Keratinocyte (primary cell): ENCODE results near the gene JMJD1C. TPM values are rescaled to one million over a fixed set of nuclear protein-coding genes. Genes with fewer than 3 reads are reported as not detected.

ENCODE experiments used
- DNase-seq: peaks from one replicate; pipeline ENCODE4 v3.0.0-alpha.2; 2011; ENCODE audit warnings: low read depth, missing footprints, low spot score
- FAIRE-seq: peaks from 2 replicates; lab custom pipeline; 2011; peaks lifted over from hg19 to GRCh38; lab: Jason Lieb, UNC
- H2AFZ ChIP-seq: 2 replicates; pipeline ENCODE4 v1.6.0; 2012; ENCODE audit warnings: low read length, control low read depth, inconsistent platforms; ENCODE audit not compliant: control insufficient read depth
- H3K27ac ChIP-seq: 2 replicates; pipeline ENCODE4 v1.5.1; 2011; ENCODE audit warnings: low read length; ENCODE audit not compliant: control insufficient read depth, insufficient read depth
- H3K27me3 ChIP-seq: 3 replicates; pipeline ENCODE4 v1.6.0; 2011; ENCODE audit warnings: low read length; ENCODE audit not compliant: control insufficient read depth, insufficient read depth; ENCODE audit errors: extremely low read depth
- H3K36me3 ChIP-seq, 2 experiments: 2 replicates in 1 of 2; 3 replicates in 1 of 2; pipeline ENCODE4 v1.5.1; 2011; ENCODE audit warnings: low read length in 2 of 2, mild to moderate bottlenecking in 1 of 2; ENCODE audit not compliant: control insufficient read depth in 2 of 2, insufficient read depth in 2 of 2; ENCODE audit errors: extremely low read depth in 1 of 2
- H3K4me1 ChIP-seq: 3 replicates; pipeline ENCODE4 v1.5.1; 2011; ENCODE audit warnings: low read length; ENCODE audit not compliant: control insufficient read depth, insufficient read depth; ENCODE audit errors: extremely low read depth
- H3K4me2 ChIP-seq: 3 replicates; pipeline ENCODE4 v1.6.0; 2011; ENCODE audit warnings: low read depth, low read length; ENCODE audit not compliant: control insufficient read depth, insufficient read depth; ENCODE audit errors: extremely low read depth
- H3K4me3 ChIP-seq, 3 experiments: fragments of 200-600 bp in 1 of 3; sonication (generic) in 1 of 3; 2 replicates in 2 of 3; 3 replicates in 1 of 3; pipeline ENCODE4 v1.5.1; 2011 to 2016; ENCODE audit warnings: low read length in 3 of 3, mild to moderate bottlenecking in 3 of 3, control low read depth in 2 of 3, inconsistent platforms in 1 of 3, low read depth in 1 of 3, mixed read lengths in 1 of 3, mixed run types in 1 of 3, moderate library complexity in 1 of 3; ENCODE audit not compliant: control insufficient read depth in 2 of 3, insufficient read depth in 2 of 3; ENCODE audit errors: extremely low read depth in 1 of 3
- H3K79me2 ChIP-seq: 2 replicates; pipeline ENCODE4 v1.6.0; 2012; ENCODE audit warnings: low read length; ENCODE audit not compliant: control insufficient read depth, insufficient read depth
- H3K9ac ChIP-seq: 3 replicates; pipeline ENCODE4 v1.6.0; 2011; ENCODE audit warnings: low read length; ENCODE audit not compliant: control insufficient read depth, insufficient read depth; ENCODE audit errors: extremely low read depth
- H3K9me1 ChIP-seq: 3 replicates; pipeline ENCODE4 v1.6.0; 2011; ENCODE audit warnings: low read length; ENCODE audit not compliant: control insufficient read depth, insufficient read depth; ENCODE audit errors: extremely low read depth
- H3K9me3 ChIP-seq: 2 replicates; pipeline ENCODE4 v1.5.1; 2012; ENCODE audit warnings: low read depth, low read length; ENCODE audit not compliant: control insufficient read depth
- H4K20me1 ChIP-seq: 3 replicates; pipeline ENCODE4 v1.6.0; 2011; ENCODE audit warnings: low read length; ENCODE audit not compliant: control insufficient read depth, insufficient read depth; ENCODE audit errors: extremely low read depth
- EZH2 ChIP-seq: IDR thresholded peaks from one replicate; pipeline ENCODE4 v1.6.1; 2012; ENCODE audit warnings: inconsistent platforms, mild to moderate bottlenecking, low read length, moderate library complexity
- dilution Hi-C: fragments of 300-500 bp; cut with MboI; formaldehyde crosslinking; loops from one replicate; pipeline ENCODE4 v1.7.0; 2020; ENCODE audit warnings: low sequenced_read_pairs; ENCODE audit not compliant: extremely low pct_ligation_motif_present
- polyA plus RNA-seq, 5 experiments: library from polyadenylated mRNA; depleted of rRNA in 3 of 5; stranded (reverse) in 3 of 5; stranded (forward) in 1 of 5; unstranded in 1 of 5; fragments of >200 nt; gene quantifications; 1 replicate in 1 of 5; 2 replicates in 3 of 5; 3 replicates in 1 of 5; pipeline versions ENCODE4 v1.2.1 to v1.2.3, GENCODE V29; 2011 to 2012; ENCODE audit warnings: missing spikeins in 2 of 5, low read depth in 1 of 5, low replicate concordance in 1 of 5
- TF ChIP-seq, protein P1 (sequence below), 3 experiments: IDR thresholded peaks in 1 of 3; conservative IDR thresholded peaks in 1 of 3; optimal IDR thresholded peaks in 1 of 3; 2 replicates in 2 of 3; 3 replicates in 1 of 3; pipeline versions ENCODE3 to v1.5.1; 2011; ENCODE audit warnings: low read length in 3 of 3, mild to moderate bottlenecking in 3 of 3, moderate library complexity in 2 of 3, control low read depth in 1 of 3, inconsistent platforms in 1 of 3; ENCODE audit not compliant: insufficient read depth in 2 of 3; ENCODE audit errors: extremely low read depth in 1 of 3

JMJD1C gene
- polyA plus RNA-seq, 1 donor (not counting 4 experiments of a cell fraction or from before 2014, with no cell fraction given), result 38.2 TPM

DNA sequence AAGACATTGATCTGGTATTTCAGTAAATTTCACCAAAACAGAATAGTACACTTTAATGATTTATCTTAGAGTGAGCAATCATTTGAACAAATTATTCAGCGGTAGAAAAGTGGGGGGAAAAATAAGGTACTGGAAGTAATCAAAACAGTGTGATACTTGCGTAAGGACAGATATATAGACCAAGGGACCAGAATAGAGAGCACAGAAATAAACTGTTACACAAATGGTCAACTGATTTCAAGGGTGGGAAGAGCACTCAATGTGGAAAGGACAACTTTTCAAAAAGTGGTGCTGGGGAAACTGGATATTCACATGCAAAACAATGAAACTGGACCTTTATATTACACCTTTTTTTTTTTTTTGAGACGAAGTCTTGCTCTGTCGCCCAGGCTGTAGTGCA lies 212.7 kb downstream of the JMJD1C start:
- dilution Hi-C loops, result no loop called here
- H3K9me1 ChIP-seq, result no peaks in the 10 kb centered on the region
- no peaks in the 10 kb centered on the region for H3K9me3 ChIP-seq
- peaks cover 0 to 4% of the 10 kb centered on the region in 2 experiments for H3K36me3 ChIP-seq
- no peaks in the 10 kb centered on the region for H3K27me3 ChIP-seq
- no peak overlapping the region for H3K4me3 ChIP-seq
- DNase-seq, result no peak
- no peak overlapping the region for H3K4me2 ChIP-seq
- peaks cover 93% of the 10 kb centered on the region for H3K79me2 ChIP-seq
- no peak overlapping the region for H2AFZ ChIP-seq
- H3K9ac ChIP-seq, result no peak overlapping the region
- H3K4me1 ChIP-seq, result no peaks in the 10 kb centered on the region
- H4K20me1 ChIP-seq, result peaks cover 3% of the 10 kb centered on the region
- no peak for FAIRE-seq
- TF ChIP-seq, protein P1, sequence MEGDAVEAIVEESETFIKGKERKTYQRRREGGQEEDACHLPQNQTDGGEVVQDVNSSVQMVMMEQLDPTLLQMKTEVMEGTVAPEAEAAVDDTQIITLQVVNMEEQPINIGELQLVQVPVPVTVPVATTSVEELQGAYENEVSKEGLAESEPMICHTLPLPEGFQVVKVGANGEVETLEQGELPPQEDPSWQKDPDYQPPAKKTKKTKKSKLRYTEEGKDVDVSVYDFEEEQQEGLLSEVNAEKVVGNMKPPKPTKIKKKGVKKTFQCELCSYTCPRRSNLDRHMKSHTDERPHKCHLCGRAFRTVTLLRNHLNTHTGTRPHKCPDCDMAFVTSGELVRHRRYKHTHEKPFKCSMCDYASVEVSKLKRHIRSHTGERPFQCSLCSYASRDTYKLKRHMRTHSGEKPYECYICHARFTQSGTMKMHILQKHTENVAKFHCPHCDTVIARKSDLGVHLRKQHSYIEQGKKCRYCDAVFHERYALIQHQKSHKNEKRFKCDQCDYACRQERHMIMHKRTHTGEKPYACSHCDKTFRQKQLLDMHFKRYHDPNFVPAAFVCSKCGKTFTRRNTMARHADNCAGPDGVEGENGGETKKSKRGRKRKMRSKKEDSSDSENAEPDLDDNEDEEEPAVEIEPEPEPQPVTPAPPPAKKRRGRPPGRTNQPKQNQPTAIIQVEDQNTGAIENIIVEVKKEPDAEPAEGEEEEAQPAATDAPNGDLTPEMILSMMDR (optimal IDR thresholded peaks at IDR 0.05 in 1 of 3, IDR thresholded peaks at IDR 0.05 in 1 of 3, conservative IDR thresholded peaks at IDR 0.05 in 1 of 3; ENCODE audit: extremely low read depth in 1 of 3, insufficient read depth in 2 of 3, low read length in 3 of 3), result no peak
- no peak for TF ChIP-seq EZH2
- H3K27ac ChIP-seq, result no peak overlapping the region

DNA sequence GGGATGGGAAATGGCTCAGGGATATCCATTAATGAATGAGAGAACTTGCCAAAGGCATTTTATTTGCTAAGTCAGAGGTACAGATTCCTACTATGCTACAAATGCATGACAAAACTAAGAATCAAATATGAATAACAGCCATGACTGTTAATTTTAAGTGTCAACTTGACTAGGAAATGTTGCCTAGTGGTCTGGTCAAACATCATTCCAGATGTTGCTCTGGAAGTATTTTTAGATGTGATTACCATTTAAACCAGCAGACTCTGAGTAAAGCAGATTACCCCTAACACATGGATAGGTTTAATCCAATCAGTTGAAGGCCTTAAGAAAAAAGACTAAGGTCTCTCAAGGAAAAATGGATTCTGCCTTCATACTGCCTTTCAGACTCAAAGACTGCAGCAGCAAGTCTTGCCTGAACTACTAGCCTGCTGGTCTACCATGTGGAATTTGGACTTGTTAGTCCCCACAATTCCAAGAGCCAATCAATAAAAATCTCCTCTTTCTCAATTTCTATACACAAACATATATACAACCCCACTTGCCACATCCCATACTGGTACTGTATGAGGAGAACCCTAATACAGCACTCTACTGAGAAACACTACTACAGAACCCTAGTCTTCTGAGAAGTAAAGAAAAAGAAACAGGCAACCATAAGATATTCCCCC lies 213.5 kb downstream of the JMJD1C start:
- no peak overlapping the region for H3K9ac ChIP-seq
- no peak overlapping the region for H3K4me2 ChIP-seq
- peaks cover 92% of the 10 kb centered on the region for H3K79me2 ChIP-seq
- no peak overlapping the region for H2AFZ ChIP-seq
- no peak overlapping the region for H3K4me3 ChIP-seq
- no peak for FAIRE-seq
- H4K20me1 ChIP-seq, result no peaks in the 10 kb centered on the region
- DNase-seq, result no peak
- no peak overlapping the region for H3K27ac ChIP-seq
- no peaks in the 10 kb centered on the region for H3K9me1 ChIP-seq
- H3K27me3 ChIP-seq, result no peaks in the 10 kb centered on the region
- TF ChIP-seq, protein P1 (optimal IDR thresholded peaks at IDR 0.05 in 1 of 3, IDR thresholded peaks at IDR 0.05 in 1 of 3, conservative IDR thresholded peaks at IDR 0.05 in 1 of 3; ENCODE audit: extremely low read depth in 1 of 3, insufficient read depth in 2 of 3, low read length in 3 of 3), result no peak
- no peak for TF ChIP-seq EZH2
- dilution Hi-C loops, result no loop called here
- no peaks in the 10 kb centered on the region for H3K4me1 ChIP-seq
- peaks cover 0 to 4% of the 10 kb centered on the region in 2 experiments for H3K36me3 ChIP-seq
- no peaks in the 10 kb centered on the region for H3K9me3 ChIP-seq
